RWPE2 (cell line): ENCODE results near the gene ECM2.

ENCODE experiments used
- ATAC-seq: fragments of 200-7000 bp; cut with Tn5 transposase; 3 replicates; pipeline ENCODE4 v1.9.1; 2021; ENCODE audit warnings: low read depth
- DNase-seq: peaks from one replicate; pipeline ENCODE4 v3.0.0-alpha.2; 2020; ENCODE audit warnings: low spot score
- H3K27ac ChIP-seq: fragments of 450-650 bp; 2 replicates; pipeline ENCODE4 v1.5.1; 2017; ENCODE audit warnings: mild to moderate bottlenecking; ENCODE audit not compliant: poor library complexity, severe bottlenecking
- H3K27me3 ChIP-seq: fragments of 250-450 bp; sonication (Bioruptor Pico); 2 replicates; pipeline ENCODE4 v1.5.1; 2021; ENCODE audit warnings: mild to moderate bottlenecking, moderate library complexity; ENCODE audit not compliant: insufficient read depth, poor library complexity, severe bottlenecking
- H3K36me3 ChIP-seq: fragments of 250-450 bp; sonication (Bioruptor Pico); 2 replicates; pipeline ENCODE4 v1.5.1; 2020; ENCODE audit warnings: low read depth, mild to moderate bottlenecking, moderate library complexity
- H3K4me1 ChIP-seq: fragments of 250-450 bp; sonication (Bioruptor Pico); 2 replicates; pipeline ENCODE4 v1.5.1; 2021; ENCODE audit warnings: mild to moderate bottlenecking, moderate library complexity; ENCODE audit not compliant: insufficient read depth, poor library complexity, severe bottlenecking
- H3K4me3 ChIP-seq: fragments of 250-450 bp; sonication (Bioruptor Pico); 2 replicates; pipeline ENCODE4 v1.5.1; 2021; ENCODE audit warnings: mild to moderate bottlenecking, moderate library complexity; ENCODE audit not compliant: severe bottlenecking
- H3K9me3 ChIP-seq: fragments of 250-450 bp; sonication (Bioruptor Pico); 2 replicates; pipeline ENCODE4 v1.5.1; 2021; ENCODE audit warnings: mild to moderate bottlenecking, moderate library complexity; ENCODE audit not compliant: severe bottlenecking
- TF ChIP-seq, protein P1 (sequence below): fragments of 450-650 bp; IDR thresholded peaks from one replicate; pipeline ENCODE4 v1.5.1; 2017; ENCODE audit warnings: mild to moderate bottlenecking, moderate library complexity; ENCODE audit not compliant: poor library complexity, severe bottlenecking

The ECM2 gene

GRCh38 chr9:92508018-92508820, 27.6 kb downstream of the ECM2 start:
- Histone ChIP-seq H3K4me1 (peaks cover 21% of the 10 kb centered on the region), H3K9me3 (no peaks in the 10 kb centered on the region), H3K4me3 (no peak overlapping the region), H3K27ac (no peak overlapping the region), H3K27me3 (no peaks in the 10 kb centered on the region), H3K36me3 (no peaks in the 10 kb centered on the region)
- ATAC-seq: no peak
- TF ChIP-seq, protein P1, sequence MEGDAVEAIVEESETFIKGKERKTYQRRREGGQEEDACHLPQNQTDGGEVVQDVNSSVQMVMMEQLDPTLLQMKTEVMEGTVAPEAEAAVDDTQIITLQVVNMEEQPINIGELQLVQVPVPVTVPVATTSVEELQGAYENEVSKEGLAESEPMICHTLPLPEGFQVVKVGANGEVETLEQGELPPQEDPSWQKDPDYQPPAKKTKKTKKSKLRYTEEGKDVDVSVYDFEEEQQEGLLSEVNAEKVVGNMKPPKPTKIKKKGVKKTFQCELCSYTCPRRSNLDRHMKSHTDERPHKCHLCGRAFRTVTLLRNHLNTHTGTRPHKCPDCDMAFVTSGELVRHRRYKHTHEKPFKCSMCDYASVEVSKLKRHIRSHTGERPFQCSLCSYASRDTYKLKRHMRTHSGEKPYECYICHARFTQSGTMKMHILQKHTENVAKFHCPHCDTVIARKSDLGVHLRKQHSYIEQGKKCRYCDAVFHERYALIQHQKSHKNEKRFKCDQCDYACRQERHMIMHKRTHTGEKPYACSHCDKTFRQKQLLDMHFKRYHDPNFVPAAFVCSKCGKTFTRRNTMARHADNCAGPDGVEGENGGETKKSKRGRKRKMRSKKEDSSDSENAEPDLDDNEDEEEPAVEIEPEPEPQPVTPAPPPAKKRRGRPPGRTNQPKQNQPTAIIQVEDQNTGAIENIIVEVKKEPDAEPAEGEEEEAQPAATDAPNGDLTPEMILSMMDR: no peak
- no peak for DNase-seq

- H3K27me3 ChIP-seq: no peaks in the 10 kb centered on the region
- peak overlapping the region; percentile 86 for H3K27ac ChIP-seq
Observed at GRCh38 chr9:92507496-92507895, 28.3 kb downstream of the ECM2 start.

DNA sequence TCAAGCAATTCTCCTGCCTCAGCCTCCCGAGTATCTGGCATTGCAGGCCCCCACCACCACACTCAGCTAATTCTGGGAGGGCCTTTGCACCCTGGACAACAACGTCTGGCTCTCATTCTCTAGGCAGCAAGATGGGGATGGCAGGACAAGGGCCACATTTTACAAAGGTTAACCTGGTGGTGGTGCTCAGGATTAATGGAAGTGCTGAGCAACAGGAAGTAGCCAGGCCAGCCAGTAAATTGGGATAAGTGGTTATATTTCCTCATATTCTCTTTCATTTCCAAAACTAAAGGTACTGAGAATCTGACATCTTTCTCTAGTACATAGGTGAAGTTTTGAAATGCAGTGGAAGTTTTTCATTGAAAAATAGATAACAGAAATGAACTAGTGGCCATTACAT, 28.8 kb downstream of the ECM2 start:
- H3K4me3 ChIP-seq: no peak overlapping the region
- peak overlapping the region; percentile 86 for H3K27ac ChIP-seq
- DNase-seq (no peak), ATAC-seq (no peak)
- TF ChIP-seq, protein P1: no peak
- H3K27me3 ChIP-seq: no peaks in the 10 kb centered on the region
- H3K4me1 ChIP-seq: peaks cover 21% of the 10 kb centered on the region
- no peaks in the 10 kb centered on the region for H3K36me3 ChIP-seq
- no peaks in the 10 kb centered on the region for H3K9me3 ChIP-seq

More at GRCh38 chr9:92507496-92507895, 28.3 kb downstream of the ECM2 start:
- H3K36me3 ChIP-seq: no peaks in the 10 kb centered on the region
- ATAC-seq: no peak
- no peaks in the 10 kb centered on the region for H3K9me3 ChIP-seq
- TF ChIP-seq, protein P1: no peak
- DNase-seq: no peak
- H3K4me3 ChIP-seq: no peak overlapping the region
- peaks cover 21% of the 10 kb centered on the region for H3K4me1 ChIP-seq

DNA sequence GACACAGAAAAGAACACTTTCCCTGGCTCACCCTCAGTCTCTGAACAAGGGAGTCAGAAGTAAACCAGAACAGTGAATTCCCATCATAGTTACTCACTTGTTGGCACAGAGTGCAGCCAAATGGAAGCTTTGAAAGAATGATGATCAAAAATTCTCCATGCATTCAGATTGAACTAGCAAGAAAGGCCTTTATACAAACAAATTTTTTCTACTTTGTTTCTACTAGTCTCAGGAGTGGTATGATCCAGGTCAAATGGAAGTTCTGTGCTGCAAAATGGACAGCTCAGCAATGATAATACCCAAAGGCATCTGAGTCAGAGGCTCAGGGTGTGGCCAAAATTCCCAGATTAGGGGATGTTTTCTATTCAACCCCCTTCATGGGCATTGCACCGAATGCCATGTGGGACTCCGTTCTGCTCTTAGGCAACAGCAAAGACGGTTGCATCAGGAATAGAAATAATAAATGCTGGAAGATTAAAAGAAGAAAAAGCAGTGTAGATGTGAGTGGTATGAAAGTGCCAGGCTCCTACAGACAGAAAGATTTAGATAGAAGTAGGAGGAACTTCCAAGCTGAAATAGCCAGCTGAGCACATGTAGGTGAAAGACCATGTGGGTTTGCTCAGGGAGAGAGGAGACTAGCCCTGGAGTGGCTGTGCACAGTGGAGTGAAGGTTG, 29.5 kb downstream of the ECM2 start:
- H3K4me3 ChIP-seq: peak overlapping the region; percentile 7

More for the DNA sequence above, 29.5 kb downstream of the ECM2 start:
- Histone ChIP-seq H3K4me1 (peaks cover 21% of the 10 kb centered on the region), H3K27me3 (no peaks in the 10 kb centered on the region), H3K9me3 (no peaks in the 10 kb centered on the region), H3K36me3 (no peaks in the 10 kb centered on the region), H3K27ac (peak overlapping the region; percentile 86)
- DNase-seq: peak; percentile 77
- TF ChIP-seq, protein P1: no peak
- peak; percentile 95 for ATAC-seq
